K562 (cell line): Measurements from ENCODE around the gene ZFAND2B. TPM values are rescaled to one million over a fixed set of nuclear protein-coding genes. Genes with fewer than 3 reads are reported as not detected.

Source experiments
- ETS2 ChIP-seq: IDR thresholded peaks from 2 replicates; pipeline ENCODE4 v1.6.1; 2016; ENCODE audit warnings: borderline replicate concordance, missing genetic modification characterization, mild to moderate bottlenecking, moderate library complexity, missing compliant biosample characterization; ENCODE audit not compliant: poor library complexity, severe bottlenecking
- GTF2E2 ChIP-seq: fragments of 200-800 bp; sonication (Bioruptor generic); IDR thresholded peaks from 2 replicates; pipeline ENCODE4 v1.6.1; 2016; ENCODE audit warnings: missing genetic modification characterization, missing compliant biosample characterization
- HNRNPK ChIP-seq: fragments of 200-400 bp; formaldehyde crosslinking; IDR thresholded peaks from one replicate; pipeline ENCODE4 v1.6.1; 2018; ENCODE audit warnings: mild to moderate bottlenecking, low read depth, low read length; ENCODE audit not compliant: poor library complexity, severe bottlenecking
- JUN ChIP-seq, 2 experiments: sonication (generic) in 1 of 2; formaldehyde crosslinking in 1 of 2; IDR thresholded peaks; 2 replicates each; pipeline versions ENCODE4 v1.6.1 to v1.8.0; 2012 to 2022; ENCODE audit warnings: borderline replicate concordance in 2 of 2, mild to moderate bottlenecking in 2 of 2, improper control_type of control experiment in 1 of 2, low read depth in 1 of 2, low read length in 1 of 2, missing genetic modification reagents in 1 of 2
- KLF10 ChIP-seq: fragments of 250-450 bp; sonication (Bioruptor Pico); IDR thresholded peaks from 2 replicates; pipeline ENCODE4 v1.6.1; 2021; ENCODE audit warnings: matching md5 sums
- KLF16 ChIP-seq: IDR thresholded peaks from 2 replicates; pipeline ENCODE4 v1.6.1; 2016; ENCODE audit warnings: antibody characterized with exemption
- MECOM ChIP-seq: fragments of 250-450 bp; sonication (Bioruptor Pico); IDR thresholded peaks from 2 replicates; pipeline ENCODE4 v1.8.0; 2022; ENCODE audit warnings: inconsistent platforms
- ZNF583 ChIP-seq: fragments of 250-450 bp; sonication (Bioruptor Pico); IDR thresholded peaks from 2 replicates; pipeline ENCODE4 v1.4.0; 2020
- polyA plus RNA-seq, 8 experiments: library from polyadenylated mRNA; depleted of rRNA in 4 of 8; stranded (reverse) in 5 of 8; unstranded in 3 of 8; fragments of >200 nt; fragmentation: Nextera tagmentation in 2 of 8; fragmentation: Illumina TruSeq in 1 of 8; extraction: Ambion mirVana in 2 of 8; extraction: Trizol in 1 of 8; gene quantifications; 2 replicates each; pipeline versions ENCODE4 v1.2.1 to v1.2.3, GENCODE V29; 2011 to 2014; ENCODE audit warnings: inconsistent platforms in 1 of 8, missing spikeins in 1 of 8
- total RNA-seq, 7 experiments: library from RNA; depleted of rRNA in 6 of 7; stranded (reverse); fragments of >200 nt in 6 of 7; fragmentation: Illumina TruSeq in 2 of 7; extraction: Trizol in 2 of 7; gene quantifications; 2 replicates each; pipeline versions ENCODE4 v1.2.1 to v1.2.3, GENCODE V29; 2011 to 2021; ENCODE audit warnings: low replicate concordance in 1 of 7
- TF ChIP-seq, protein P1 (sequence below): fragments of 150-350 bp; IDR thresholded peaks from 2 replicates; pipeline ENCODE4 v1.6.1; 2014; ENCODE audit warnings: low read depth, mild to moderate bottlenecking, low read length, borderline replicate concordance
- TF ChIP-seq, protein P2 (sequence below): sonication (generic); formaldehyde crosslinking; IDR thresholded peaks from 2 replicates; pipeline ENCODE4 v1.8.0; 2023; ENCODE audit warnings: mild to moderate bottlenecking, missing genetic modification reagents
- TF ChIP-seq, protein P3 (sequence below): sonication (generic); formaldehyde crosslinking; IDR thresholded peaks from 2 replicates; pipeline ENCODE4 v1.8.0; 2022; ENCODE audit warnings: missing genetic modification reagents, mild to moderate bottlenecking, moderate library complexity, borderline replicate concordance
- TF ChIP-seq, protein P4 (sequence below): fragments of 450-650 bp; IDR thresholded peaks from 2 replicates; pipeline ENCODE4 v1.6.1; 2014; ENCODE audit warnings: low read depth, mild to moderate bottlenecking, moderate library complexity, borderline replicate concordance

Gene ZFAND2B
- total and polyA plus RNA-seq, 9 of the 15 experiments (the other 6 are each of a cell fraction or from before 2014, with no cell fraction given): 9.9 to 33.3 (median 26.1) TPM

DNA sequence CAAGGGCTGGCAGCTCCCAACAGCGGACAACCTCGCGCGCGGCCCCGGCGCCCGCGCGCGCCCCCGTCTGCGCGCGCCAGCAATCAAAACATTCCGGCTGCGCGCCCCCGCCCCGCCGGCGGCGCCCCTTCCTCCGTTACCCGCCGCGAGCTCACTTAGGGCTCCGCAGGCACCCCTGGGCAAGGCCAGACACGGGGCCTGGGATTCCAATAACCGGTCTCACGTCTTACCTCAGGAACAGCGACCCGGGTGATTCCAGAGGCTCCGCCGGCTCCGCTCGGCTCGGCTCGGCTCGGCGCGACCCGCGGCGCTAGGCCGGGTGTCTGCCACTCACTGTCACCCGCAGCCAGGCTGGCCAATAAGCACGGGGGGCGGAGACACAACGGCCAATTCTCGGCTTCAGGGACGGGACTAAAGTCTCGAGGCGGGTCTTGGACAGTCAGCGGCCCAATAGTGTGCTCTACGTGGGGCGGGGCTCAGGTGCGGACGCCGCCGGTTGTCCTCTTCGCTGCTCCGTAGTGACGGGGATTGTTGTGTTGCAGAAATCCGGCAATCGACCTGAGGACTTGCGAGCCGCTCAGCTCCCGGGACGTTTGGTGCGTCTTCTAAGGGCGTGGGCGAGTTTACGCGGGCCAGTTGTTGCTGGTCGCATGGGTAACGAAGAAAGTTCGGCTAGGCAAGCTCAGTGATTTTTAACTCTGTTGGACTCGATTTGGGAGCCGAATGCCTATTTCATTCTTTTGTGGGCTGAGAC, 22.9 kb downstream of the ZFAND2B start, which contains the start of the genes ANKZF1 and ATG9A (continued):
- TF ChIP-seq, protein P1, sequence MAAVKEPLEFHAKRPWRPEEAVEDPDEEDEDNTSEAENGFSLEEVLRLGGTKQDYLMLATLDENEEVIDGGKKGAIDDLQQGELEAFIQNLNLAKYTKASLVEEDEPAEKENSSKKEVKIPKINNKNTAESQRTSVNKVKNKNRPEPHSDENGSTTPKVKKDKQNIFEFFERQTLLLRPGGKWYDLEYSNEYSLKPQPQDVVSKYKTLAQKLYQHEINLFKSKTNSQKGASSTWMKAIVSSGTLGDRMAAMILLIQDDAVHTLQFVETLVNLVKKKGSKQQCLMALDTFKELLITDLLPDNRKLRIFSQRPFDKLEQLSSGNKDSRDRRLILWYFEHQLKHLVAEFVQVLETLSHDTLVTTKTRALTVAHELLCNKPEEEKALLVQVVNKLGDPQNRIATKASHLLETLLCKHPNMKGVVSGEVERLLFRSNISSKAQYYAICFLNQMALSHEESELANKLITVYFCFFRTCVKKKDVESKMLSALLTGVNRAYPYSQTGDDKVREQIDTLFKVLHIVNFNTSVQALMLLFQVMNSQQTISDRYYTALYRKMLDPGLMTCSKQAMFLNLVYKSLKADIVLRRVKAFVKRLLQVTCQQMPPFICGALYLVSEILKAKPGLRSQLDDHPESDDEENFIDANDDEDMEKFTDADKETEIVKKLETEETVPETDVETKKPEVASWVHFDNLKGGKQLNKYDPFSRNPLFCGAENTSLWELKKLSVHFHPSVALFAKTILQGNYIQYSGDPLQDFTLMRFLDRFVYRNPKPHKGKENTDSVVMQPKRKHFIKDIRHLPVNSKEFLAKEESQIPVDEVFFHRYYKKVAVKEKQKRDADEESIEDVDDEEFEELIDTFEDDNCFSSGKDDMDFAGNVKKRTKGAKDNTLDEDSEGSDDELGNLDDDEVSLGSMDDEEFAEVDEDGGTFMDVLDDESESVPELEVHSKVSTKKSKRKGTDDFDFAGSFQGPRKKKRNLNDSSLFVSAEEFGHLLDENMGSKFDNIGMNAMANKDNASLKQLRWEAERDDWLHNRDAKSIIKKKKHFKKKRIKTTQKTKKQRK: peak; percentile 88; the same call in 1 of the 2 replicates
- TF ChIP-seq ZNF583 (0 out of 2 replicates have a peak, but pooled peaks have one; percentile 49), ETS2 (no peak), JUN (IDR thresholded peaks at IDR 0.05; ENCODE audit: borderline replicate concordance, low read depth, low read length) (0 out of 2 replicates have a peak, but pooled peaks have one; percentile 6), JUN (CRISPR knock-in tag; IDR thresholded peaks at IDR 0.05; ENCODE audit: borderline replicate concordance) (no peak), KLF16 (0 out of 2 replicates have a peak, but pooled peaks have one; percentile 62), GTF2E2 (no peak), MECOM (no peak), KLF10 (CRISPR knock-in tag) (no peak), HNRNPK (no peak)
- TF ChIP-seq, protein P2, sequence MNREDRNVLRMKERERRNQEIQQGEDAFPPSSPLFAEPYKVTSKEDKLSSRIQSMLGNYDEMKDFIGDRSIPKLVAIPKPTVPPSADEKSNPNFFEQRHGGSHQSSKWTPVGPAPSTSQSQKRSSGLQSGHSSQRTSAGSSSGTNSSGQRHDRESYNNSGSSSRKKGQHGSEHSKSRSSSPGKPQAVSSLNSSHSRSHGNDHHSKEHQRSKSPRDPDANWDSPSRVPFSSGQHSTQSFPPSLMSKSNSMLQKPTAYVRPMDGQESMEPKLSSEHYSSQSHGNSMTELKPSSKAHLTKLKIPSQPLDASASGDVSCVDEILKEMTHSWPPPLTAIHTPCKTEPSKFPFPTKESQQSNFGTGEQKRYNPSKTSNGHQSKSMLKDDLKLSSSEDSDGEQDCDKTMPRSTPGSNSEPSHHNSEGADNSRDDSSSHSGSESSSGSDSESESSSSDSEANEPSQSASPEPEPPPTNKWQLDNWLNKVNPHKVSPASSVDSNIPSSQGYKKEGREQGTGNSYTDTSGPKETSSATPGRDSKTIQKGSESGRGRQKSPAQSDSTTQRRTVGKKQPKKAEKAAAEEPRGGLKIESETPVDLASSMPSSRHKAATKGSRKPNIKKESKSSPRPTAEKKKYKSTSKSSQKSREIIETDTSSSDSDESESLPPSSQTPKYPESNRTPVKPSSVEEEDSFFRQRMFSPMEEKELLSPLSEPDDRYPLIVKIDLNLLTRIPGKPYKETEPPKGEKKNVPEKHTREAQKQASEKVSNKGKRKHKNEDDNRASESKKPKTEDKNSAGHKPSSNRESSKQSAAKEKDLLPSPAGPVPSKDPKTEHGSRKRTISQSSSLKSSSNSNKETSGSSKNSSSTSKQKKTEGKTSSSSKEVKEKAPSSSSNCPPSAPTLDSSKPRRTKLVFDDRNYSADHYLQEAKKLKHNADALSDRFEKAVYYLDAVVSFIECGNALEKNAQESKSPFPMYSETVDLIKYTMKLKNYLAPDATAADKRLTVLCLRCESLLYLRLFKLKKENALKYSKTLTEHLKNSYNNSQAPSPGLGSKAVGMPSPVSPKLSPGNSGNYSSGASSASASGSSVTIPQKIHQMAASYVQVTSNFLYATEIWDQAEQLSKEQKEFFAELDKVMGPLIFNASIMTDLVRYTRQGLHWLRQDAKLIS: no peak
- TF ChIP-seq, protein P3, sequence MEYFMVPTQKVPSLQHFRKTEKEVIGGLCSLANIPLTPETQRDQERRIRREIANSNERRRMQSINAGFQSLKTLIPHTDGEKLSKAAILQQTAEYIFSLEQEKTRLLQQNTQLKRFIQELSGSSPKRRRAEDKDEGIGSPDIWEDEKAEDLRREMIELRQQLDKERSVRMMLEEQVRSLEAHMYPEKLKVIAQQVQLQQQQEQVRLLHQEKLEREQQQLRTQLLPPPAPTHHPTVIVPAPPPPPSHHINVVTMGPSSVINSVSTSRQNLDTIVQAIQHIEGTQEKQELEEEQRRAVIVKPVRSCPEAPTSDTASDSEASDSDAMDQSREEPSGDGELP (CRISPR knock-in tag): peak; percentile 75; the same call in 1 of the 2 replicates
- TF ChIP-seq, protein P4, sequence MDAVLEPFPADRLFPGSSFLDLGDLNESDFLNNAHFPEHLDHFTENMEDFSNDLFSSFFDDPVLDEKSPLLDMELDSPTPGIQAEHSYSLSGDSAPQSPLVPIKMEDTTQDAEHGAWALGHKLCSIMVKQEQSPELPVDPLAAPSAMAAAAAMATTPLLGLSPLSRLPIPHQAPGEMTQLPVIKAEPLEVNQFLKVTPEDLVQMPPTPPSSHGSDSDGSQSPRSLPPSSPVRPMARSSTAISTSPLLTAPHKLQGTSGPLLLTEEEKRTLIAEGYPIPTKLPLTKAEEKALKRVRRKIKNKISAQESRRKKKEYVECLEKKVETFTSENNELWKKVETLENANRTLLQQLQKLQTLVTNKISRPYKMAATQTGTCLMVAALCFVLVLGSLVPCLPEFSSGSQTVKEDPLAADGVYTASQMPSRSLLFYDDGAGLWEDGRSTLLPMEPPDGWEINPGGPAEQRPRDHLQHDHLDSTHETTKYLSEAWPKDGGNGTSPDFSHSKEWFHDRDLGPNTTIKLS: 0 out of 2 replicates have a peak, but pooled peaks have one; percentile 21
